ENCODE measurements around the gene SPCS3. TPM values are rescaled to one million over a fixed set of nuclear protein-coding genes. Genes with fewer than 3 reads are reported as not detected.
A peak's percentile ranks its signal among the peaks of the same experiment; 100 is the strongest.
"Not testable (repeated sequence)": the region's sequence is repeated elsewhere in the genome, so short reads cannot be mapped to it uniquely, and the experiment has no call there.

The SPCS3 gene
- total RNA-seq, 1 experiment from 2014 or later, result 62.4 TPM

GRCh38 chr4:176345346-176345745 is 25.6 kb downstream of the SPCS3 start:
- not testable (repeated sequence) for DNase-seq (ENCODE audit: low read depth)

GRCh38 chr4:176346836-176347235 is 27.1 kb downstream of the SPCS3 start:
- DNase-seq (ENCODE audit: low read depth), result not testable (repeated sequence)

- no peak for DNase-seq (ENCODE audit: low read depth)
Measured at GRCh38 chr4:176350671-176351070, 30.9 kb downstream of the SPCS3 start.

- DNase-seq (ENCODE audit: low read depth), result no peak
Measured at GRCh38 chr4:176354884-176355283, 35.1 kb downstream of the SPCS3 start.

- no peak for DNase-seq (ENCODE audit: low read depth)
Measured at GRCh38 chr4:176357359-176358082, 37.8 kb downstream of the SPCS3 start.

GRCh38 chr4:176358083-176358469 is 38.3 kb downstream of the SPCS3 start:
- no peak for DNase-seq (ENCODE audit: low read depth)

GRCh38 chr4:176359590-176359989 is 39.8 kb downstream of the SPCS3 start:
- peak; percentile 37 for DNase-seq (ENCODE audit: low read depth)

- DNase-seq (ENCODE audit: low read depth), result peak; percentile 16
Measured at GRCh38 chr4:176360446-176360845, 40.7 kb downstream of the SPCS3 start.

GRCh38 chr4:176363072-176363471 is 43.3 kb downstream of the SPCS3 start:
- DNase-seq (ENCODE audit: low read depth), result no peak

GRCh38 chr4:176367771-176368465 is 48.2 kb downstream of the SPCS3 start:
- DNase-seq (ENCODE audit: low read depth), result no peak

GRCh38 chr4:176376032-176376614 is 56.4 kb downstream of the SPCS3 start:
- DNase-seq (ENCODE audit: low read depth), result peak; percentile 22

- peak; percentile 39 for DNase-seq (ENCODE audit: low read depth)
Measured at GRCh38 chr4:176377780-176378179, 58.0 kb downstream of the SPCS3 start.

- peak; percentile 45 for DNase-seq (ENCODE audit: low read depth)
Measured at GRCh38 chr4:176380352-176381157, 60.8 kb downstream of the SPCS3 start.

Other genes starting within 250 kb of the SPCS3 start
- gene SPATA4, start 124.4 kb upstream of the SPCS3 start, total RNA-seq (2014; rRNA removed; shearing (Covaris generic)), result not detected in 2 replicates
- not detected in 2 replicates for gene ASB5, start 50.7 kb upstream of the SPCS3 start, total RNA-seq (2014; rRNA removed; shearing (Covaris generic))

All from RPMI7951 (cell line).